Spleen (tissue), 7 donors: Measurements from ENCODE around the gene CROCC.

Experiments used
- POLR2AphosphoS5 ChIP-seq, 3 donors: sonication (generic); formaldehyde crosslinking; IDR thresholded peaks; one replicate each; pipeline ENCODE4 v1.5.1; 2017; ENCODE audit warnings: antibody characterized with exemption in 3 of 3
- TF ChIP-seq, protein P1 (sequence below), 11 experiments: fragments of 200-600 bp in 7 of 11; fragments of 450-650 bp in 4 of 11; sonication (generic) in 4 of 11; IDR thresholded peaks in 8 of 11; conservative IDR thresholded peaks in 3 of 11; 1 replicate in 7 of 11; 2 replicates in 4 of 11; pipeline versions ENCODE4 v1.4.0 to v1.8.0; 2016 to 2021; ENCODE audit warnings: antibody characterized with exemption in 11 of 11, inconsistent platforms in 4 of 11, mild to moderate bottlenecking in 1 of 11
- donor health status: DM: no; HTN: no; CAD: no; lungs with moderate emphysema.
- donor health status: DM: no; HTN: no; CAD: no.
- donor health status: DM: no; HTN: no; CAD: no.

DNA sequence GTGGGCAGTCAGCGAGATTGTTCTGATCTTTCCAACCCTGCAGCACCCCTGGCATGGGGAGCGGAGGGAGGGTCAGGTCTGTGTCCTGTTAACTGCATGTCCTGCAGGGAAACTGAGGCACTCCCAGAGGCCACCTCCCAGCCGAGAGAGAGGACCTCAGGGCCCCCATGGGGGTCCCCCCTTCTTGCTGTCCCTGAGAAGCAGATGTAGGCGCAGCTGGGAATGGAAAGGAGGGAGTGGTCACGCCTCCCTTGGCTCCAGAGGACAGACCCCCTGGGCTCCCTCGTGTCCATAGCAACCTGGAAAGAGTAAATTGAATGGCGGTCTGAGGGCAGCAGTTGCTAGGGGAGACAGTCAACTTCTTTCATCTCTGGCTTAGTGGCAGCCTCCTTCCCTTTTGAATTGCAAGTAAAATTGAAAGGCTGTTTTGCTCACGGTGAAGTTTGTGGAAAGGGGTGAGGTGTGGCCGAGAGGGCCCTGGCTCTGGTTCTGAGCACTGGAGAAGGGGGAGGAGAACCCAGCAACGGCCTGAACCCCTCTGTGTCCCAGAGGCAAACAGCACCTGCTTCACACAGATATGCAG, 4.9 kb downstream of the CROCC start:
- TF ChIP-seq, protein P1, sequence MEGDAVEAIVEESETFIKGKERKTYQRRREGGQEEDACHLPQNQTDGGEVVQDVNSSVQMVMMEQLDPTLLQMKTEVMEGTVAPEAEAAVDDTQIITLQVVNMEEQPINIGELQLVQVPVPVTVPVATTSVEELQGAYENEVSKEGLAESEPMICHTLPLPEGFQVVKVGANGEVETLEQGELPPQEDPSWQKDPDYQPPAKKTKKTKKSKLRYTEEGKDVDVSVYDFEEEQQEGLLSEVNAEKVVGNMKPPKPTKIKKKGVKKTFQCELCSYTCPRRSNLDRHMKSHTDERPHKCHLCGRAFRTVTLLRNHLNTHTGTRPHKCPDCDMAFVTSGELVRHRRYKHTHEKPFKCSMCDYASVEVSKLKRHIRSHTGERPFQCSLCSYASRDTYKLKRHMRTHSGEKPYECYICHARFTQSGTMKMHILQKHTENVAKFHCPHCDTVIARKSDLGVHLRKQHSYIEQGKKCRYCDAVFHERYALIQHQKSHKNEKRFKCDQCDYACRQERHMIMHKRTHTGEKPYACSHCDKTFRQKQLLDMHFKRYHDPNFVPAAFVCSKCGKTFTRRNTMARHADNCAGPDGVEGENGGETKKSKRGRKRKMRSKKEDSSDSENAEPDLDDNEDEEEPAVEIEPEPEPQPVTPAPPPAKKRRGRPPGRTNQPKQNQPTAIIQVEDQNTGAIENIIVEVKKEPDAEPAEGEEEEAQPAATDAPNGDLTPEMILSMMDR (IDR thresholded peaks at IDR 0.05 in 8 of 11, conservative IDR thresholded peaks at IDR 0.05 in 3 of 11), result no peak
- TF ChIP-seq POLR2AphosphoS5 (IDR thresholded peaks at IDR 0.05), result no peak
